ENCODE measurements around the gene FBXO45. TPM values are rescaled to one million over a fixed set of nuclear protein-coding genes. Genes with fewer than 3 reads are reported as not detected.

FBXO45 gene
- total and polyA plus RNA-seq, 2 of the 13 experiments (the other 11 are each of a cell fraction or from before 2014, with no cell fraction given) = 7.0 to 12.1 TPM

DNA sequence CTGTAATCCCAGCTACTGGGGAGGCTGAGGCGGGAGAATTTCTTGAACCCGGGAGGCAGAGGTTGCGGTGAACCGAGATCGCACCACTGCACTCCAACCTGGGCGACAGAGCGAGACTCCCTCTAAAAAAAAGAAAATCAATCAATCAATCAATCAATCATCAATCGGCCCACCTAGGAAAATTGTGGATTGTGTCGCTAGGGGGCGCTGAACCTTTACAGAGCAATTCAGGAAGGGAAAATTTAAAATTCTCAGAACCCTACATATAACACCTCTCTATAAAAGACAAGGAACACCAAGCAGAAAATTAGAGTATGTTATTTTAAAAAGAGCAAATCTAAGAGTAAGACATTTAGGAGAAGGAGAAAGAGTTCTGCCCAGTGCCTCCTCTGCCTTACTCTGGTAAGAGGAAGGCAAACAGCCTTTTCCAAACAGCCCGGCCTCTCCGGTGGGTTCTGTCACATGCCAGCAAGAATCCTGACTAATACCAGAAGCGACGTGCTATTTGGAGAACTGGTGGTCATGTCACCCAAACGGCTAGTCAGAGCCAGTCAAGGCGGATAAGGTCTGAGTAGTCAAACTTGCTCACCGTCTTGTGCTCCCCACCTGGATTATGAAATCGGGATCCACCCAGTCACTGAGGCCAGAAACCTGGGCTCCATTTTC, 31.0 kb upstream of the FBXO45 start (continued):
- TF ChIP-seq PLRG1 (conservative IDR thresholded peaks at IDR 0.05) (no peak), KDM5A (IDR thresholded peaks at IDR 0.05; ENCODE audit: borderline replicate concordance, low read length) (no peak), TRIM24 (CRISPR knock-in tag; IDR thresholded peaks at IDR 0.05) (no peak), MAFK (conservative IDR thresholded peaks at IDR 0.05 in 1 of 2, IDR thresholded peaks at IDR 0.05 in 1 of 2; ENCODE audit: low read length in 2 of 2) (no peak), EEA1 (CRISPR knock-in tag; IDR thresholded peaks at IDR 0.05; ENCODE audit: borderline replicate concordance) (no peak), SNRNP70 (IDR thresholded peaks at IDR 0.05; ENCODE audit: low read depth, low read length) (no peak), ARID3A (IDR thresholded peaks at IDR 0.05; ENCODE audit: low read depth, low read length) (peak; percentile 48; the same call in 1 of the 2 replicates), ZNF570 (CRISPR knock-in tag; IDR thresholded peaks at IDR 0.05; ENCODE audit: borderline replicate concordance) (no peak), RBFOX2 (IDR thresholded peaks at IDR 0.05; ENCODE audit: low read depth, low read length) (no peak), ONECUT2 (CRISPR knock-in tag; IDR thresholded peaks at IDR 0.05) (peak; percentile 69), LRRFIP1 (CRISPR knock-in tag; conservative IDR thresholded peaks at IDR 0.05) (no peak)
- TF ChIP-seq, protein P1, sequence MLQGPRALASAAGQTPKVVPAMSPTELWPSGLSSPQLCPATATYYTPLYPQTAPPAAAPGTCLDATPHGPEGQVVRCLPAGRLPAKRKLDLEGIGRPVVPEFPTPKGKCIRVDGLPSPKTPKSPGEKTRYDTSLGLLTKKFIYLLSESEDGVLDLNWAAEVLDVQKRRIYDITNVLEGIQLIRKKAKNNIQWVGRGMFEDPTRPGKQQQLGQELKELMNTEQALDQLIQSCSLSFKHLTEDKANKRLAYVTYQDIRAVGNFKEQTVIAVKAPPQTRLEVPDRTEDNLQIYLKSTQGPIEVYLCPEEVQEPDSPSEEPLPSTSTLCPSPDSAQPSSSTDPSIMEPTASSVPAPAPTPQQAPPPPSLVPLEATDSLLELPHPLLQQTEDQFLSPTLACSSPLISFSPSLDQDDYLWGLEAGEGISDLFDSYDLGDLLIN (CRISPR knock-in tag; IDR thresholded peaks at IDR 0.05; ENCODE audit: borderline replicate concordance) = no peak
- TF ChIP-seq, protein P2, sequence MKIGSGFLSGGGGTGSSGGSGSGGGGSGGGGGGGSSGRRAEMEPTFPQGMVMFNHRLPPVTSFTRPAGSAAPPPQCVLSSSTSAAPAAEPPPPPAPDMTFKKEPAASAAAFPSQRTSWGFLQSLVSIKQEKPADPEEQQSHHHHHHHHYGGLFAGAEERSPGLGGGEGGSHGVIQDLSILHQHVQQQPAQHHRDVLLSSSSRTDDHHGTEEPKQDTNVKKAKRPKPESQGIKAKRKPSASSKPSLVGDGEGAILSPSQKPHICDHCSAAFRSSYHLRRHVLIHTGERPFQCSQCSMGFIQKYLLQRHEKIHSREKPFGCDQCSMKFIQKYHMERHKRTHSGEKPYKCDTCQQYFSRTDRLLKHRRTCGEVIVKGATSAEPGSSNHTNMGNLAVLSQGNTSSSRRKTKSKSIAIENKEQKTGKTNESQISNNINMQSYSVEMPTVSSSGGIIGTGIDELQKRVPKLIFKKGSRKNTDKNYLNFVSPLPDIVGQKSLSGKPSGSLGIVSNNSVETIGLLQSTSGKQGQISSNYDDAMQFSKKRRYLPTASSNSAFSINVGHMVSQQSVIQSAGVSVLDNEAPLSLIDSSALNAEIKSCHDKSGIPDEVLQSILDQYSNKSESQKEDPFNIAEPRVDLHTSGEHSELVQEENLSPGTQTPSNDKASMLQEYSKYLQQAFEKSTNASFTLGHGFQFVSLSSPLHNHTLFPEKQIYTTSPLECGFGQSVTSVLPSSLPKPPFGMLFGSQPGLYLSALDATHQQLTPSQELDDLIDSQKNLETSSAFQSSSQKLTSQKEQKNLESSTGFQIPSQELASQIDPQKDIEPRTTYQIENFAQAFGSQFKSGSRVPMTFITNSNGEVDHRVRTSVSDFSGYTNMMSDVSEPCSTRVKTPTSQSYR (CRISPR knock-in tag; IDR thresholded peaks at IDR 0.05; ENCODE audit: borderline replicate concordance) = no peak
- TF ChIP-seq, protein P3, sequence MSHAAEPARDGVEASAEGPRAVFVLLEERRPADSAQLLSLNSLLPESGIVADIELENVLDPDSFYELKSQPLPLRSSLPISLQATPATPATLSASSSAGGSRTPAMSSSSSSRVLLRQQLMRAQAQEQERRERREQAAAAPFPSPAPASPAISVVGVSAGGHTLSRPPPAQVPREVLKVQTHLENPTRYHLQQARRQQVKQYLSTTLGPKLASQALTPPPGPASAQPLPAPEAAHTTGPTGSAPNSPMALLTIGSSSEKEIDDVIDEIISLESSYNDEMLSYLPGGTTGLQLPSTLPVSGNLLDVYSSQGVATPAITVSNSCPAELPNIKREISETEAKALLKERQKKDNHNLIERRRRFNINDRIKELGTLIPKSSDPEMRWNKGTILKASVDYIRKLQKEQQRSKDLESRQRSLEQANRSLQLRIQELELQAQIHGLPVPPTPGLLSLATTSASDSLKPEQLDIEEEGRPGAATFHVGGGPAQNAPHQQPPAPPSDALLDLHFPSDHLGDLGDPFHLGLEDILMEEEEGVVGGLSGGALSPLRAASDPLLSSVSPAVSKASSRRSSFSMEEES (CRISPR knock-in tag; IDR thresholded peaks at IDR 0.05) = no peak
